H54 (cell line): ENCODE measurements around the gene ASB3.
"Not testable (repeated sequence)": the region's sequence is repeated elsewhere in the genome, so short reads cannot be mapped to it uniquely, and the experiment has no call there.

Experiments used
- DNase-seq: peaks from one replicate; pipeline ENCODE4 v3.0.0; 2011; ENCODE audit warnings: low spot score, mixed read lengths; ENCODE audit not compliant: insufficient read length
- FAIRE-seq: peaks from 3 replicates; lab custom pipeline; 2011; peaks lifted over from hg19 to GRCh38; lab: Jason Lieb, UNC
- POLR2A ChIP-seq: IDR thresholded peaks from 2 replicates; pipeline ENCODE4 v1.6.1; 2011; ENCODE audit warnings: low read depth, mild to moderate bottlenecking, low read length

The ASB3 gene

GRCh38 chr2:53690876-53691275 is 95.9 kb downstream of the ASB3 start:
- no peak for TF ChIP-seq POLR2A
- FAIRE-seq, result no peak
- DNase-seq, result no peak

GRCh38 chr2:53672881-53673522 is 113.8 kb downstream of the ASB3 start:
- TF ChIP-seq POLR2A, result no peak
- peak; percentile 57 for FAIRE-seq
- no peak for DNase-seq

GRCh38 chr2:53670331-53670730 is 116.4 kb downstream of the ASB3 start:
- no peak for TF ChIP-seq POLR2A
- DNase-seq (no peak), FAIRE-seq (no peak)

- no peak for TF ChIP-seq POLR2A
- DNase-seq (no peak), FAIRE-seq (no peak)
Measured at GRCh38 chr2:53668624-53669026, 118.1 kb downstream of the ASB3 start.

- FAIRE-seq, DNase-seq: not testable (repeated sequence)
Measured at GRCh38 chr2:53667130-53667529, 119.6 kb downstream of the ASB3 start.

GRCh38 chr2:53660886-53661285 is 125.9 kb downstream of the ASB3 start:
- TF ChIP-seq POLR2A, result no peak
- DNase-seq (no peak), FAIRE-seq (peak; percentile 74)

GRCh38 chr2:53658474-53658873 is 128.3 kb downstream of the ASB3 start:
- not testable (repeated sequence) for DNase-seq, FAIRE-seq

- no peak for FAIRE-seq
- no peak for TF ChIP-seq POLR2A
- no peak for DNase-seq
Measured at GRCh38 chr2:53655256-53655655, 131.5 kb downstream of the ASB3 start.

- FAIRE-seq (no peak), DNase-seq (no peak)
- no peak for TF ChIP-seq POLR2A
Measured at GRCh38 chr2:53654396-53654795, 132.4 kb downstream of the ASB3 start.

- no peak for TF ChIP-seq POLR2A
- no peak for DNase-seq
- no peak for FAIRE-seq
Measured at GRCh38 chr2:53652131-53652530, 134.6 kb downstream of the ASB3 start.

- DNase-seq (no peak), FAIRE-seq (no peak)
- TF ChIP-seq POLR2A, result no peak
Measured at GRCh38 chr2:53646788-53647187, 140.0 kb downstream of the ASB3 start.

- DNase-seq (no peak), FAIRE-seq (no peak)
- no peak for TF ChIP-seq POLR2A
Measured at GRCh38 chr2:53641290-53641689, 145.5 kb downstream of the ASB3 start.

- DNase-seq (no peak), FAIRE-seq (no peak)
- TF ChIP-seq POLR2A, result no peak
Measured at GRCh38 chr2:53640466-53640865, 146.3 kb downstream of the ASB3 start.

- FAIRE-seq (no peak), DNase-seq (no peak)
- no peak for TF ChIP-seq POLR2A
Measured at GRCh38 chr2:53636596-53636995, 150.2 kb downstream of the ASB3 start.

GRCh38 chr2:53636109-53636508 is 150.6 kb downstream of the ASB3 start:
- FAIRE-seq (no peak), DNase-seq (no peak)
- TF ChIP-seq POLR2A, result no peak

- no peak for TF ChIP-seq POLR2A
- FAIRE-seq, result no peak
- DNase-seq, result no peak
Measured at GRCh38 chr2:53635694-53636093, 151.1 kb downstream of the ASB3 start.

- TF ChIP-seq POLR2A, result no peak
- FAIRE-seq, result no peak
- no peak for DNase-seq
Measured at GRCh38 chr2:53633441-53633840, 153.3 kb downstream of the ASB3 start.
